ENCODE results near the gene BCL2L12. TPM values are rescaled to one million over a fixed set of nuclear protein-coding genes. Genes with fewer than 3 reads are reported as not detected.

Gene BCL2L12
- total and polyA plus RNA-seq, 4 donors: 1.6 to 15.7 (median 6.8) TPM

DNA sequence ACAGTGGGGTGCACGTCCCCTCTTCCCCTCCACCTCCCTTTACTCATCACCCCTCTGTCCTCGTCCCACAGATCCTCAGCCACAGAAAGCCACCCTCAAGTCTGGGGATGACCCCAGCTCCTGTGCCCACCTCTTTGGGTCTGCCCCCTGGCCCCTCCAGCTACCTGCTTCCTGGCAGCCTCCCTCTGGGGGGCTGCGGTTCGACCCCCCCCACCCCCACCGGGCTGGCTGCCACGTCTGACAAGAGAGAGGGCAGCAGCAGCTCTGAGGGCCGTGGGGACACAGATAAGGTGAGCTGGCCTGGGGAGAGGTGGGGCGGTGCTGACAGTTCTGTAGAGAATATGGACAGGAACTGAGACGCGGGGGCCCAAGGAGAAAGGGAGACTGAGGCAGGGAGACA, 11.2 kb upstream of the BCL2L12 start:
- DNase-seq (ENCODE audit: low spot score): no peak
- no peak overlapping the region for H3K27ac ChIP-seq (ENCODE audit: low read depth in 1 of 2, low read length in 2 of 2)
- no peak overlapping the region for H3K9ac ChIP-seq (ENCODE audit: low read depth in 1 of 2, low read length in 2 of 2)
- no peaks in the 10 kb centered on the region for H3K27me3 ChIP-seq (ENCODE audit: control insufficient read depth in 4 of 4, insufficient read depth in 4 of 4, low read length in 3 of 4)
- H3K4me1 ChIP-seq (ENCODE audit: control insufficient read depth in 4 of 4, insufficient read depth in 4 of 4, low read length in 3 of 4): no peaks in the 10 kb centered on the region
- peaks cover 31 to 82% (median 49%) of the 10 kb centered on the region in 4 donors for H3K36me3 ChIP-seq (ENCODE audit: control insufficient read depth in 4 of 4, insufficient read depth in 3 of 4, low read depth in 1 of 4, low read length in 3 of 4)
- no peaks in the 10 kb centered on the region for H3K9me3 ChIP-seq (ENCODE audit: control insufficient read depth in 4 of 4, low read length in 3 of 4)
- H3K4me3 ChIP-seq (ENCODE audit: low read depth in 1 of 3, low read length in 3 of 3): no peak overlapping the region
- TF ChIP-seq YY1 (IDR thresholded peaks at IDR 0.05) (no peak), HNF4G (IDR thresholded peaks at IDR 0.05) (no peak), SP1 (IDR thresholded peaks at IDR 0.05) (no peak), NR2F2 (IDR thresholded peaks at IDR 0.05) (no peak), EGR1 (IDR thresholded peaks at IDR 0.05; ENCODE audit: low read depth in 2 of 2) (no peak), JUND (IDR thresholded peaks at IDR 0.05) (no peak), RXRA (IDR thresholded peaks at IDR 0.05) (no peak), FOXA1 (IDR thresholded peaks at IDR 0.05) (no peak), FOXA2 (IDR thresholded peaks at IDR 0.05) (no peak), HNF4A (conservative IDR thresholded peaks at IDR 0.05) (no peak), GABPA (IDR thresholded peaks at IDR 0.05 in 1 of 2, conservative IDR thresholded peaks at IDR 0.05 in 1 of 2) (no peak), RAD21 (IDR thresholded peaks at IDR 0.05) (no peak), TAF1 (conservative IDR thresholded peaks at IDR 0.05) (no peak)
- TF ChIP-seq, protein P1, sequence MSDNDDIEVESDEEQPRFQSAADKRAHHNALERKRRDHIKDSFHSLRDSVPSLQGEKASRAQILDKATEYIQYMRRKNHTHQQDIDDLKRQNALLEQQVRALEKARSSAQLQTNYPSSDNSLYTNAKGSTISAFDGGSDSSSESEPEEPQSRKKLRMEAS (IDR thresholded peaks at IDR 0.05): no peak
- TF ChIP-seq, protein P2, sequence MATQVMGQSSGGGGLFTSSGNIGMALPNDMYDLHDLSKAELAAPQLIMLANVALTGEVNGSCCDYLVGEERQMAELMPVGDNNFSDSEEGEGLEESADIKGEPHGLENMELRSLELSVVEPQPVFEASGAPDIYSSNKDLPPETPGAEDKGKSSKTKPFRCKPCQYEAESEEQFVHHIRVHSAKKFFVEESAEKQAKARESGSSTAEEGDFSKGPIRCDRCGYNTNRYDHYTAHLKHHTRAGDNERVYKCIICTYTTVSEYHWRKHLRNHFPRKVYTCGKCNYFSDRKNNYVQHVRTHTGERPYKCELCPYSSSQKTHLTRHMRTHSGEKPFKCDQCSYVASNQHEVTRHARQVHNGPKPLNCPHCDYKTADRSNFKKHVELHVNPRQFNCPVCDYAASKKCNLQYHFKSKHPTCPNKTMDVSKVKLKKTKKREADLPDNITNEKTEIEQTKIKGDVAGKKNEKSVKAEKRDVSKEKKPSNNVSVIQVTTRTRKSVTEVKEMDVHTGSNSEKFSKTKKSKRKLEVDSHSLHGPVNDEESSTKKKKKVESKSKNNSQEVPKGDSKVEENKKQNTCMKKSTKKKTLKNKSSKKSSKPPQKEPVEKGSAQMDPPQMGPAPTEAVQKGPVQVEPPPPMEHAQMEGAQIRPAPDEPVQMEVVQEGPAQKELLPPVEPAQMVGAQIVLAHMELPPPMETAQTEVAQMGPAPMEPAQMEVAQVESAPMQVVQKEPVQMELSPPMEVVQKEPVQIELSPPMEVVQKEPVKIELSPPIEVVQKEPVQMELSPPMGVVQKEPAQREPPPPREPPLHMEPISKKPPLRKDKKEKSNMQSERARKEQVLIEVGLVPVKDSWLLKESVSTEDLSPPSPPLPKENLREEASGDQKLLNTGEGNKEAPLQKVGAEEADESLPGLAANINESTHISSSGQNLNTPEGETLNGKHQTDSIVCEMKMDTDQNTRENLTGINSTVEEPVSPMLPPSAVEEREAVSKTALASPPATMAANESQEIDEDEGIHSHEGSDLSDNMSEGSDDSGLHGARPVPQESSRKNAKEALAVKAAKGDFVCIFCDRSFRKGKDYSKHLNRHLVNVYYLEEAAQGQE (IDR thresholded peaks at IDR 0.05): no peak
- TF ChIP-seq, protein P3, sequence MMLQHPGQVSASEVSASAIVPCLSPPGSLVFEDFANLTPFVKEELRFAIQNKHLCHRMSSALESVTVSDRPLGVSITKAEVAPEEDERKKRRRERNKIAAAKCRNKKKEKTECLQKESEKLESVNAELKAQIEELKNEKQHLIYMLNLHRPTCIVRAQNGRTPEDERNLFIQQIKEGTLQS (IDR thresholded peaks at IDR 0.05): no peak
- TF ChIP-seq, protein P4, sequence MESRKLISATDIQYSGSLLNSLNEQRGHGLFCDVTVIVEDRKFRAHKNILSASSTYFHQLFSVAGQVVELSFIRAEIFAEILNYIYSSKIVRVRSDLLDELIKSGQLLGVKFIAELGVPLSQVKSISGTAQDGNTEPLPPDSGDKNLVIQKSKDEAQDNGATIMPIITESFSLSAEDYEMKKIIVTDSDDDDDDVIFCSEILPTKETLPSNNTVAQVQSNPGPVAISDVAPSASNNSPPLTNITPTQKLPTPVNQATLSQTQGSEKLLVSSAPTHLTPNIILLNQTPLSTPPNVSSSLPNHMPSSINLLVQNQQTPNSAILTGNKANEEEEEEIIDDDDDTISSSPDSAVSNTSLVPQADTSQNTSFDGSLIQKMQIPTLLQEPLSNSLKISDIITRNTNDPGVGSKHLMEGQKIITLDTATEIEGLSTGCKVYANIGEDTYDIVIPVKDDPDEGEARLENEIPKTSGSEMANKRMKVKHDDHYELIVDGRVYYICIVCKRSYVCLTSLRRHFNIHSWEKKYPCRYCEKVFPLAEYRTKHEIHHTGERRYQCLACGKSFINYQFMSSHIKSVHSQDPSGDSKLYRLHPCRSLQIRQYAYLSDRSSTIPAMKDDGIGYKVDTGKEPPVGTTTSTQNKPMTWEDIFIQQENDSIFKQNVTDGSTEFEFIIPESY (IDR thresholded peaks at IDR 0.05): no peak
- TF ChIP-seq, protein P5, sequence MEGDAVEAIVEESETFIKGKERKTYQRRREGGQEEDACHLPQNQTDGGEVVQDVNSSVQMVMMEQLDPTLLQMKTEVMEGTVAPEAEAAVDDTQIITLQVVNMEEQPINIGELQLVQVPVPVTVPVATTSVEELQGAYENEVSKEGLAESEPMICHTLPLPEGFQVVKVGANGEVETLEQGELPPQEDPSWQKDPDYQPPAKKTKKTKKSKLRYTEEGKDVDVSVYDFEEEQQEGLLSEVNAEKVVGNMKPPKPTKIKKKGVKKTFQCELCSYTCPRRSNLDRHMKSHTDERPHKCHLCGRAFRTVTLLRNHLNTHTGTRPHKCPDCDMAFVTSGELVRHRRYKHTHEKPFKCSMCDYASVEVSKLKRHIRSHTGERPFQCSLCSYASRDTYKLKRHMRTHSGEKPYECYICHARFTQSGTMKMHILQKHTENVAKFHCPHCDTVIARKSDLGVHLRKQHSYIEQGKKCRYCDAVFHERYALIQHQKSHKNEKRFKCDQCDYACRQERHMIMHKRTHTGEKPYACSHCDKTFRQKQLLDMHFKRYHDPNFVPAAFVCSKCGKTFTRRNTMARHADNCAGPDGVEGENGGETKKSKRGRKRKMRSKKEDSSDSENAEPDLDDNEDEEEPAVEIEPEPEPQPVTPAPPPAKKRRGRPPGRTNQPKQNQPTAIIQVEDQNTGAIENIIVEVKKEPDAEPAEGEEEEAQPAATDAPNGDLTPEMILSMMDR (IDR thresholded peaks at IDR 0.05; ENCODE audit: low read depth, low read length, missing input control): no peak
- WGBS: 89% methylated on average over 10 of the region's 10 CpGs
